Upper lobe of right lung (tissue), 1 donor: Measurements from ENCODE around the gene TMEM14C. TPM values are rescaled to one million over a fixed set of nuclear protein-coding genes. Genes with fewer than 3 reads are reported as not detected.
A peak's percentile ranks its signal among the peaks of the same experiment; 100 is the strongest.
"Not testable (repeated sequence)": the region's sequence is repeated elsewhere in the genome, so short reads cannot be mapped to it uniquely, and the experiment has no call there.

Experiments
- ATAC-seq: fragments of 200-7000 bp; cut with Tn5 transposase; one replicate; pipeline ENCODE4 v1.9.1; 2020; ENCODE audit warnings: mild to moderate bottlenecking, moderate library complexity
- DNase-seq: peaks from one replicate; pipeline ENCODE4 v3.0.0-alpha.2; 2020
- H3K27ac ChIP-seq: fragments of 200-600 bp; one replicate; pipeline ENCODE4 v1.8.0; 2022
- H3K27me3 ChIP-seq: fragments of 200-600 bp; one replicate; pipeline ENCODE4 v1.8.0; 2022; ENCODE audit warnings: mild to moderate bottlenecking
- H3K36me3 ChIP-seq: fragments of 200-600 bp; one replicate; pipeline ENCODE4 v1.8.0; 2022
- H3K4me1 ChIP-seq: fragments of 200-600 bp; one replicate; pipeline ENCODE4 v1.8.0; 2022
- H3K4me3 ChIP-seq: fragments of 200-600 bp; one replicate; pipeline ENCODE4 v1.8.0; 2022; ENCODE audit warnings: mild to moderate bottlenecking
- H3K9me3 ChIP-seq: fragments of 200-600 bp; one replicate; pipeline ENCODE4 v1.8.0; 2022
- CTCF ChIP-seq: fragments of 200-600 bp; IDR thresholded peaks from one replicate; pipeline ENCODE4 v1.8.0; 2022; ENCODE audit warnings: antibody characterized with exemption
- intact Hi-C: fragments of 100-400 bp; cut with DNase I; formaldehyde crosslinking; loops from one replicate; pipeline ENCODE4 v1.11.0; 2022
- total RNA-seq: library from RNA; stranded (reverse); fragmentation: NEBNext Ultra II Directional; extraction: Animal tissue kit (Norgen Biotek cat#: 25700); gene quantifications from one replicate; pipeline ENCODE4 v1.2.1, GENCODE V29; 2021
- donor health status: DM: no; HTN: yes; CAD: no; lungs with severe emphysema.

Gene TMEM14C
- total RNA-seq, 1 donor from 2014 or later: 87.5 TPM

GRCh38 chr6:10719296-10719963 is 3.4 kb upstream of the TMEM14C start:
- Histone ChIP-seq H3K4me3 (peak overlapping the region; percentile 64), H3K9me3 (no peaks in the 10 kb centered on the region), H3K27me3 (no peaks in the 10 kb centered on the region), H3K4me1 (peaks cover 10% of the 10 kb centered on the region), H3K27ac (peak overlapping the region; percentile 88), H3K36me3 (no peaks in the 10 kb centered on the region)
- DNase-seq (no peak), ATAC-seq (no peak)
- no peak for TF ChIP-seq CTCF
- intact Hi-C loops: no loop called here

- peak overlapping the region; percentile 64 for H3K4me3 ChIP-seq
- H3K27me3 ChIP-seq: no peaks in the 10 kb centered on the region
- peak overlapping the region; percentile 88 for H3K27ac ChIP-seq
- H3K36me3 ChIP-seq: peaks cover 2% of the 10 kb centered on the region
- no peaks in the 10 kb centered on the region for H3K9me3 ChIP-seq
- ATAC-seq (no peak), DNase-seq (peak; percentile 64)
- H3K4me1 ChIP-seq: peaks cover 15% of the 10 kb centered on the region
- intact Hi-C loops: no loop called here
- TF ChIP-seq CTCF: no peak
Measured at GRCh38 chr6:10719964-10720264, 3.0 kb upstream of the TMEM14C start.

- Histone ChIP-seq H3K27me3 (no peaks in the 10 kb centered on the region), H3K36me3 (peaks cover 7% of the 10 kb centered on the region), H3K4me3 (peak overlapping the region; percentile 64), H3K4me1 (peaks cover 15% of the 10 kb centered on the region), H3K9me3 (no peaks in the 10 kb centered on the region), H3K27ac (peak overlapping the region; percentile 88)
- TF ChIP-seq CTCF: no peak
- peak; percentile 80 for DNase-seq
- peak; percentile 38 for ATAC-seq
- intact Hi-C loops: no loop called here
Measured at GRCh38 chr6:10720265-10720959, 2.5 kb upstream of the TMEM14C start.

- peaks cover 15% of the 10 kb centered on the region for H3K4me1 ChIP-seq
- H3K9me3 ChIP-seq, DNase-seq, ATAC-seq, intact Hi-C loops, H3K27me3 ChIP-seq: not testable (repeated sequence)
- peak overlapping the region; percentile 88 for H3K27ac ChIP-seq
- peak overlapping the region; percentile 64 for H3K4me3 ChIP-seq
- H3K36me3 ChIP-seq: peaks cover 14% of the 10 kb centered on the region
Measured at GRCh38 chr6:10720960-10721849, 1.7 kb upstream of the TMEM14C start.

GRCh38 chr6:10721850-10722569 is 860 bp upstream of the TMEM14C start:
- DNase-seq: no peak
- no peaks in the 10 kb centered on the region for H3K9me3 ChIP-seq
- H3K27me3 ChIP-seq: no peaks in the 10 kb centered on the region
- H3K27ac ChIP-seq: peak overlapping the region; percentile 86
- no peak for ATAC-seq
- H3K36me3 ChIP-seq: peaks cover 20% of the 10 kb centered on the region
- TF ChIP-seq CTCF: no peak
- intact Hi-C loops: no loop called here
- peak overlapping the region; percentile 77 for H3K4me3 ChIP-seq
- peaks cover 15% of the 10 kb centered on the region for H3K4me1 ChIP-seq
